ENCODE data around the gene RXFP1.

Gene RXFP1

DNA sequence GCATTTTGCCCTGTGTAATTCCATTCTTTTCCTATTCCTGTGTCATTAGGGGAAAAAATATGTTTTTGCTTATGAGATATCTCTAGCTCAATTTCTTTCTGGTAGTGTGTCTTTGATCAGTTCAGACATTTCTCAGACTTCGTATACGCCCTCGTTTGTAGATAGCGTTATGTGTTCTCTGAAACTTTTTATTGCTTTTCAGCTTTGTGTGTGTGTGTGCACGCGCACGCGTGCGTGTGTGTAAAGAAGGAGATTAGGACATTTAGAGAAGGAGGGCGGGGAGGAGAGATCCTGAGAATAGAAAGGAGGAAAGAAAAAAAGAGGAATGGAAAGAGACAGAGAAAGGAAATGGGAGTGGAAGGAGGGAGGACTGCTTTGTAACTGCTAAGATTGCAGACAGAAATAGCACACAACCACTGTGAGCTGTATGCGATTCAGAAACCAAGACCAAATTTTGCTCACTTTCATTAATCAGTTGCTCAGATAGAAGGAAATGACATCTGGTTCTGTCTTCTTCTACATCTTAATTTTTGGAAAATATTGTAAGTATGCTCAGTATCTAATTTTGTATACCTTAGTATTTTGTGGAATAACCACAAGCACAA, at the start of gene RXFP1:
RXFP1 (plus strand) TSS at position 399 of the 605 bp plus-strand sequence; CDS start at position 494, 95 bp downstream.
- CTCF ChIA-PET: no interaction called here
- POLR2A ChIA-PET: no interaction called here
- no peak for DNase-seq (ENCODE audit: extremely low spot score)
- TF ChIP-seq ELF4 (IDR thresholded peaks at IDR 0.05) (no peak), HDGF (IDR thresholded peaks at IDR 0.05; ENCODE audit: borderline replicate concordance) (no peak), ZNF384 (IDR thresholded peaks at IDR 0.05) (no peak), L3MBTL2 (conservative IDR thresholded peaks at IDR 0.05) (no peak), SUZ12 (IDR thresholded peaks at IDR 0.05) (no peak), TARDBP (IDR thresholded peaks at IDR 0.05) (no peak), BHLHE40 (IDR thresholded peaks at IDR 0.05; ENCODE audit: borderline replicate concordance) (no peak), SP1 (IDR thresholded peaks at IDR 0.05) (no peak), LEF1 (IDR thresholded peaks at IDR 0.05; ENCODE audit: borderline replicate concordance) (no peak), NFRKB (IDR thresholded peaks at IDR 0.05) (no peak), ARNT (IDR thresholded peaks at IDR 0.05) (no peak), FOXK2 (IDR thresholded peaks at IDR 0.05) (no peak), CTBP1 (IDR thresholded peaks at IDR 0.05; ENCODE audit: borderline replicate concordance) (no peak), FOXM1 (IDR thresholded peaks at IDR 0.05; ENCODE audit: borderline replicate concordance) (no peak), FOXA1 (IDR thresholded peaks at IDR 0.05) (no peak)
- TF ChIP-seq, protein P1, sequence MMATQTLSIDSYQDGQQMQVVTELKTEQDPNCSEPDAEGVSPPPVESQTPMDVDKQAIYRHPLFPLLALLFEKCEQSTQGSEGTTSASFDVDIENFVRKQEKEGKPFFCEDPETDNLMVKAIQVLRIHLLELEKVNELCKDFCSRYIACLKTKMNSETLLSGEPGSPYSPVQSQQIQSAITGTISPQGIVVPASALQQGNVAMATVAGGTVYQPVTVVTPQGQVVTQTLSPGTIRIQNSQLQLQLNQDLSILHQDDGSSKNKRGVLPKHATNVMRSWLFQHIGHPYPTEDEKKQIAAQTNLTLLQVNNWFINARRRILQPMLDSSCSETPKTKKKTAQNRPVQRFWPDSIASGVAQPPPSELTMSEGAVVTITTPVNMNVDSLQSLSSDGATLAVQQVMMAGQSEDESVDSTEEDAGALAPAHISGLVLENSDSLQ (IDR thresholded peaks at IDR 0.05): no peak

DNA sequence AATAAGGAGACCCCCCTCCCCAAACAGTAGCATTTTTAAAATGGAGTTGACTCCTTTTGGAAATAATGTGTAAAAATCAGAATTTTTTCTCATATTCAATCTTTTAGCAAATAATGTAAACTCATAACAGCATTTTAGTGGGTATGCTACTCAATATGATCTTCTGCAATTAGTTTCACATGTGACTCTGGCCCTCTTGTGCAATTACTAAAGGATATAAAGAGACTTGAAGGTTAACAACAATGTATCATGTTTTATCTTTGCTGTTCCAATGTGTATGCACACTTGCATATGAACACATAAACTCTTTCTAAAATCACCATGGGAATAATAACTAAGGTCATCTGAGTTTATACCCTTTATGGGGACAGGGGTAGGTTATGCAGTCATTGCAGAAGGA, 39.9 kb upstream of the RXFP1 start:
- DNase-seq (ENCODE audit: extremely low spot score): no peak
- ChIA-PET CTCF (no interaction called here), POLR2A (no interaction called here)
- TF ChIP-seq FOXM1 (IDR thresholded peaks at IDR 0.05; ENCODE audit: borderline replicate concordance): no peak
- TF ChIP-seq BHLHE40 (IDR thresholded peaks at IDR 0.05; ENCODE audit: borderline replicate concordance): no peak
- no peak for TF ChIP-seq FOXK2 (IDR thresholded peaks at IDR 0.05)
- no peak for TF ChIP-seq SP1 (IDR thresholded peaks at IDR 0.05)
- TF ChIP-seq HDGF (IDR thresholded peaks at IDR 0.05; ENCODE audit: borderline replicate concordance): no peak
- TF ChIP-seq NFRKB (IDR thresholded peaks at IDR 0.05): no peak
- TF ChIP-seq, protein P1 (IDR thresholded peaks at IDR 0.05): no peak
- TF ChIP-seq L3MBTL2 (conservative IDR thresholded peaks at IDR 0.05): no peak
- TF ChIP-seq ZNF384 (IDR thresholded peaks at IDR 0.05): no peak
- TF ChIP-seq ARNT (IDR thresholded peaks at IDR 0.05): no peak
- TF ChIP-seq TARDBP (IDR thresholded peaks at IDR 0.05): no peak
- TF ChIP-seq CTBP1 (IDR thresholded peaks at IDR 0.05; ENCODE audit: borderline replicate concordance): no peak

DNA sequence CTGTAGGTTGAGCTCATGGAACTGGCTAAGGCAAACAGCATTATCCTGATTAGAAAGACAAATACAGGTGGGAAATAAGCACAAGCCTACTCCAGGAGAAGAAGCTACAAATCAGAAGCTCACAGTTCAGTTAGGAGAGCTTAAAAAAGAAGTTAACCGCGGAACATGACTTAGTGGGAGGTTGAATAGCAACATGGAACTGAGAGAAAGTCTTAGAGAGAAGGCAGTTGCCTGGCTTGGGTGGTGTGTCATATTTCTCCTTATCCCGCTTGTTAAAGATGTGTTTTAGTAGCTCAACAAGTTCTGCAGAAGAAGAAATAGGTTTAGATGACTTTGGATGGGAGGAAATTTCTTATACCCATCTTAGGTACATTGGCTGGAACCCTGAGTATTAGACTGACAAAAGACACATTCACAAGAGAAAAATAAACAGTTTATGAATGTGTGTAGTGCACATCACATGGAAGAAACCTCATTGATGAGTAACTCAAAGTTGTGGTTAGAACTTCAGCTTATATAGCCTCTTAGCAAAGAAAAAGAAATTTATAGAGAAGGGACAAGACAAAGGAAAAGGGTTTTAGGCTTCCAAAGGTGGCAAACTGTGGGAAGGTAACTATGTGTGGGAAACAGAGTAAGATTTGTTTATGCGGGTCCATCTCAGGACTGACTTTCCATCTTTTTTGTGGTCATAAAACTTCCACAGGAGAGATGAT, 37.4 kb upstream of the RXFP1 start:
- POLR2A ChIA-PET: no interaction called here
- CTCF ChIA-PET: interaction anchor here (1.4 kb wide), 1 partner anchor 11 kb away, joined by 4 read pairs; no protein-coding TSS in a partner anchor
- DNase-seq (ENCODE audit: extremely low spot score): no peak
- TF ChIP-seq FOXA1 (IDR thresholded peaks at IDR 0.05): no peak
- no peak for TF ChIP-seq SP1 (IDR thresholded peaks at IDR 0.05)
- no peak for TF ChIP-seq LEF1 (IDR thresholded peaks at IDR 0.05; ENCODE audit: borderline replicate concordance)
- no peak for TF ChIP-seq ARNT (IDR thresholded peaks at IDR 0.05)
- TF ChIP-seq ZNF384 (IDR thresholded peaks at IDR 0.05): no peak
- TF ChIP-seq NFRKB (IDR thresholded peaks at IDR 0.05): no peak
- no peak for TF ChIP-seq SUZ12 (IDR thresholded peaks at IDR 0.05)

DNA sequence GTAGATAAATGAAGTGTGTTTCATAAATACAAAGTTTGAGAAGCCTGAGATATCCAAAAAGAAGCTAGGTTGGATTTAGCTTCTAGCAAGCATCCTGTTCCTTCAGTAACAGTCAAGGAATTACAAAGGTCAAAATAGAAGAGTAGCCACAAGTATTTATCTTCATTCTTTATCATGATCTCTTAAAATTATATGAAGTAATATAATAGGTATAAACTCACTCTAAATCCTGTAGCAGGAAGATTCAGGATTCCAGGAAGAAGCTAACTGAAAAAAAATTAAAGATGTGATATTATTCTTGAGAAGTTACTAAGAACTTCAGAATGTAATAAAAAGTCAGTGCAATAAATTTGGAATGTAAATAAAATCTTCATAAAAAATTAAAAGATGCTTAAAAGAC, 31.1 kb upstream of the RXFP1 start:
- ChIA-PET CTCF (no interaction called here), POLR2A (no interaction called here)
- TF ChIP-seq TARDBP (IDR thresholded peaks at IDR 0.05): no peak
- no peak for DNase-seq (ENCODE audit: extremely low spot score)

DNA sequence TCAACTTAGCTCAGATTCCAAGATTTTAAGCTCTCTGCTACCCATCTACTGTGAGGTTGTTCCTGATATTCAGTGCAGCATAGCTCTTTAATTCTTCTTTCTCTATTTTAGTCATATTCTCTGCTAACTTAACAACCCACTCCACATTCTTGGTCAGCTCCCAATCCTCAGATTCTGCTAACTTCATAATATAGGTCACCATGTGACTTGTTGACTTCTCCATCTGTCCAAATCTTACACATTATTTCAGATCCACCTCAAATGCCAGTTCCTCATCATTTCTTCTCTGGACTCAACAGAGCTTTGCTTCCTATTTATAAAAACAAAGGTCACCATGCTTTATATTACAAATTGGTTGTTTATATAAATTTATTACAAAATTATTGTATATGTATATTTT, 29.3 kb upstream of the RXFP1 start:
- ChIA-PET CTCF (interaction anchor here (0.6 kb wide), 1 partner anchor 143 kb away, joined by 3 read pairs; no protein-coding TSS in a partner anchor), POLR2A (no interaction called here)
- TF ChIP-seq HDGF (IDR thresholded peaks at IDR 0.05; ENCODE audit: borderline replicate concordance) (no peak), FOXM1 (IDR thresholded peaks at IDR 0.05; ENCODE audit: borderline replicate concordance) (no peak), SUZ12 (IDR thresholded peaks at IDR 0.05) (no peak), FOXA1 (IDR thresholded peaks at IDR 0.05) (no peak), L3MBTL2 (conservative IDR thresholded peaks at IDR 0.05) (no peak), LEF1 (IDR thresholded peaks at IDR 0.05; ENCODE audit: borderline replicate concordance) (no peak), ELF4 (IDR thresholded peaks at IDR 0.05) (no peak), FOXK2 (IDR thresholded peaks at IDR 0.05) (no peak), TARDBP (IDR thresholded peaks at IDR 0.05) (no peak), BHLHE40 (IDR thresholded peaks at IDR 0.05; ENCODE audit: borderline replicate concordance) (no peak), CTBP1 (IDR thresholded peaks at IDR 0.05; ENCODE audit: borderline replicate concordance) (no peak), ZNF384 (IDR thresholded peaks at IDR 0.05) (no peak), SP1 (IDR thresholded peaks at IDR 0.05) (no peak), ARNT (IDR thresholded peaks at IDR 0.05) (no peak), NFRKB (IDR thresholded peaks at IDR 0.05) (no peak)
- TF ChIP-seq, protein P1 (IDR thresholded peaks at IDR 0.05): no peak
- DNase-seq (ENCODE audit: extremely low spot score): no peak

All from HEK293T (cell line).